HCT116 (cell line): ENCODE results near the gene ARL2.

Source experiments
- CEBPB ChIP-seq: IDR thresholded peaks from 2 replicates; pipeline ENCODE4 v1.6.1; 2012; ENCODE audit warnings: low read depth
- CTCF ChIP-seq, 3 experiments: fragments of 200-600 bp in 1 of 3; sonication (generic) in 1 of 3; IDR thresholded peaks in 2 of 3; conservative IDR thresholded peaks in 1 of 3; 2 replicates each; pipeline ENCODE4 v1.5.1; 2012 to 2017; ENCODE audit warnings: low read depth in 2 of 3, low read length in 2 of 3, antibody characterized with exemption in 1 of 3, borderline replicate concordance in 1 of 3, control low read depth in 1 of 3, mild to moderate bottlenecking in 1 of 3, mixed read lengths in 1 of 3, mixed run types in 1 of 3, moderate library complexity in 1 of 3; ENCODE audit not compliant: insufficient read depth in 1 of 3
- EGR1 ChIP-seq: IDR thresholded peaks from 2 replicates; pipeline ENCODE4 v1.6.1; 2012; ENCODE audit warnings: low read depth
- EZH2phosphoT487 ChIP-seq: fragments of 200-600 bp; IDR thresholded peaks from 2 replicates; pipeline ENCODE4 v1.6.1; 2018; ENCODE audit warnings: antibody characterized with exemption, borderline replicate concordance
- FOSL1 ChIP-seq: IDR thresholded peaks from 2 replicates; pipeline ENCODE4 v1.6.1; 2012; ENCODE audit warnings: low read depth
- MAX ChIP-seq: IDR thresholded peaks from 2 replicates; pipeline ENCODE4 v1.6.1; 2012
- POLR2A ChIP-seq: IDR thresholded peaks from 2 replicates; pipeline ENCODE4 v1.7.0; 2011; ENCODE audit warnings: borderline replicate concordance; ENCODE audit not compliant: insufficient read depth, insufficient read length; ENCODE audit errors: extremely low read depth
- POLR2AphosphoS5 ChIP-seq: IDR thresholded peaks from 2 replicates; pipeline ENCODE4 v1.6.1; 2011; ENCODE audit warnings: mild to moderate bottlenecking, low read depth, low read length, moderate library complexity
- RAD21 ChIP-seq: IDR thresholded peaks from 2 replicates; pipeline ENCODE4 v1.6.1; 2012; ENCODE audit warnings: low read depth, mild to moderate bottlenecking
- REST ChIP-seq: IDR thresholded peaks from 2 replicates; pipeline ENCODE4 v1.6.1; 2012; ENCODE audit warnings: low read depth
- ZBTB33 ChIP-seq: IDR thresholded peaks from 2 replicates; pipeline ENCODE4 v1.6.1; 2011; ENCODE audit warnings: mild to moderate bottlenecking, low read length, moderate library complexity; ENCODE audit not compliant: insufficient replicate concordance; ENCODE audit errors: extremely low read depth
- ZNF274 ChIP-seq: fragments of 200-500 bp; sonication (Bioruptor generic); IDR thresholded peaks from 2 replicates; pipeline ENCODE4 v1.6.1; 2014; ENCODE audit warnings: mild to moderate bottlenecking, low read depth, low read length, inconsistent platforms

- TF ChIP-seq FOSL1 (no peak), EGR1 (no peak), MAX (no peak), POLR2AphosphoS5 (no peak), CTCF (IDR thresholded peaks at IDR 0.05 in 2 of 3, conservative IDR thresholded peaks at IDR 0.05 in 1 of 3; ENCODE audit: borderline replicate concordance in 1 of 3, insufficient read depth in 1 of 3, low read depth in 2 of 3, low read length in 2 of 3) (no peak), EZH2phosphoT487 (no peak), CEBPB (no peak), ZBTB33 (no peak), ZNF274 (no peak), POLR2A (no peak), REST (no peak), RAD21 (no peak)
Measured at GRCh38 chr11:65043881-65044501, 30.0 kb downstream of the ARL2 start.
